Left lung (tissue), 10 donors: ENCODE results near the gene RNF166. TPM values are rescaled to one million over a fixed set of nuclear protein-coding genes. Genes with fewer than 3 reads are reported as not detected.

Experiments used
- ATAC-seq: fragments of 200-7000 bp; cut with Tn5 transposase; one replicate; pipeline ENCODE4 v1.9.1; 2020; ENCODE audit warnings: moderate library complexity
- DNase-seq, 4 donors: peaks; one replicate each; pipeline ENCODE4 v3.0.0-alpha.2; 2013 to 2020
- H3K27ac ChIP-seq, 2 donors: fragments of 200-600 bp; sonication (generic) in 1 of 2; one replicate each; pipeline versions ENCODE4 v1.5.0 to v1.8.0; 2020 to 2021
- H3K27me3 ChIP-seq, 2 donors: fragments of 200-600 bp; sonication (generic) in 1 of 2; one replicate each; pipeline versions ENCODE4 v1.5.0 to v1.8.0; 2020 to 2021
- H3K36me3 ChIP-seq, 2 donors: fragments of 200-600 bp; sonication (generic) in 1 of 2; one replicate each; pipeline versions ENCODE4 v1.5.0 to v1.8.0; 2020 to 2021
- H3K4me1 ChIP-seq, 2 donors: fragments of 200-600 bp; one replicate each; pipeline ENCODE4 v1.8.0; 2021
- H3K4me3 ChIP-seq, 2 donors: fragments of 200-600 bp; sonication (generic) in 1 of 2; one replicate each; pipeline versions ENCODE4 v1.5.0 to v1.8.0; 2020 to 2021; ENCODE audit warnings: mild to moderate bottlenecking in 1 of 2
- H3K9me3 ChIP-seq, 2 donors: fragments of 200-600 bp; sonication (generic) in 1 of 2; one replicate each; pipeline versions ENCODE4 v1.5.0 to v1.8.0; 2020 to 2021
- CTCF ChIP-seq, 2 donors: fragments of 200-600 bp; sonication (generic) in 1 of 2; IDR thresholded peaks; one replicate each; pipeline versions ENCODE4 v1.5.0 to v1.8.0; 2021; ENCODE audit warnings: antibody characterized with exemption in 2 of 2
- intact Hi-C, 2 donors: fragments of 100-400 bp; cut with DNase I; formaldehyde crosslinking; loops; one replicate each; pipeline versions ENCODE4 v1.11.2 to v1.14.2; 2022
- polyA plus RNA-seq, 6 donors: library from polyadenylated mRNA; unstranded; fragments of 120-200 nt; gene quantifications; one replicate each; pipeline ENCODE4 v1.2.1, GENCODE V29; 2013; ENCODE audit not compliant: insufficient read length in 6 of 6
- total RNA-seq, 2 donors: library from RNA; stranded (reverse); fragmentation: NEBNext Ultra II Directional; extraction: Animal tissue kit (Norgen Biotek cat#: 25700); gene quantifications; one replicate each; pipeline ENCODE4 v1.2.1, GENCODE V29; 2021
- donor health status: DM: no; HTN: yes; CAD: no.
- donor health status: DM: no; HTN: no; CAD: no.

RNF166 gene
- total and polyA plus RNA-seq, 8 donors, result 14.8 to 54.0 (median 16.7) TPM

GRCh38 chr16:88697831-88698615 lies 8.2 kb downstream of the RNF166 start:
- H3K9me3 ChIP-seq, result no peaks in the 10 kb centered on the region
- ATAC-seq, result no peak
- H3K27me3 ChIP-seq, result no peaks in the 10 kb centered on the region
- intact Hi-C loops, result no loop called here
- peaks cover 19 to 45% of the 10 kb centered on the region in 2 donors for H3K4me1 ChIP-seq
- no peak for TF ChIP-seq CTCF (IDR thresholded peaks at IDR 0.05)
- no peak for DNase-seq
- H3K4me3 ChIP-seq, result no peak overlapping the region
- peaks cover 0 to 58% of the 10 kb centered on the region in 2 donors for H3K36me3 ChIP-seq
- H3K27ac ChIP-seq, result no peak overlapping the region

- H3K27ac ChIP-seq, result no peak overlapping the region
- TF ChIP-seq CTCF (IDR thresholded peaks at IDR 0.05), result no peak
Observed at GRCh38 chr16:88697116-88697830, 8.9 kb downstream of the RNF166 start.

GRCh38 chr16:88696441-88696840 lies 9.8 kb downstream of the RNF166 start:
- DNase-seq (no peak), ATAC-seq (no peak)
- H3K27ac ChIP-seq, result no peak overlapping the region
- H3K27me3 ChIP-seq, result peaks cover 0 to under 1% of the 10 kb centered on the region in 2 donors
- H3K36me3 ChIP-seq, result peaks cover 0 to 58% of the 10 kb centered on the region in 2 donors
- no peaks in the 10 kb centered on the region for H3K9me3 ChIP-seq
- peaks cover 8 to 43% of the 10 kb centered on the region in 2 donors for H3K4me1 ChIP-seq
- intact Hi-C loops, result no loop called here
- no peak overlapping the region for H3K4me3 ChIP-seq
- no peak for TF ChIP-seq CTCF (IDR thresholded peaks at IDR 0.05)

More at GRCh38 chr16:88697116-88697830, 8.9 kb downstream of the RNF166 start:
- ATAC-seq (no peak), DNase-seq (no peak)
- Histone ChIP-seq H3K4me1 (peaks cover 15 to 43% of the 10 kb centered on the region in 2 donors), H3K27me3 (no peaks in the 10 kb centered on the region), H3K4me3 (no peak overlapping the region), H3K36me3 (peaks cover 0 to 58% of the 10 kb centered on the region in 2 donors), H3K9me3 (no peaks in the 10 kb centered on the region)
- intact Hi-C loops, result no loop called here

GRCh38 chr16:88695753-88696152 lies 10.5 kb downstream of the RNF166 start:
- H3K4me3 ChIP-seq, result no peak overlapping the region
- no peaks in the 10 kb centered on the region for H3K9me3 ChIP-seq
- H3K27me3 ChIP-seq, result peaks cover 0 to 7% of the 10 kb centered on the region in 2 donors
- no peak for ATAC-seq
- peaks cover 4 to 43% of the 10 kb centered on the region in 2 donors for H3K4me1 ChIP-seq
- no peak for TF ChIP-seq CTCF (IDR thresholded peaks at IDR 0.05)
- no peak for DNase-seq
- H3K27ac ChIP-seq, result no peak overlapping the region
- H3K36me3 ChIP-seq, result peaks cover 0 to 58% of the 10 kb centered on the region in 2 donors
- intact Hi-C loops, result no loop called here

GRCh38 chr16:88695218-88695617 lies 11.0 kb downstream of the RNF166 start:
- peaks cover 0 to 40% of the 10 kb centered on the region in 2 donors for H3K4me1 ChIP-seq
- ATAC-seq (no peak), DNase-seq (peak in 1 of 4 donors; percentile 80)
- no peak overlapping the region for H3K27ac ChIP-seq
- peaks cover 0 to 53% of the 10 kb centered on the region in 2 donors for H3K36me3 ChIP-seq
- TF ChIP-seq CTCF (IDR thresholded peaks at IDR 0.05), result no peak
- H3K4me3 ChIP-seq, result no peak overlapping the region
- intact Hi-C loops, result no loop called here
- H3K9me3 ChIP-seq, result no peaks in the 10 kb centered on the region
- H3K27me3 ChIP-seq, result peaks cover 0 to 13% of the 10 kb centered on the region in 2 donors
